H1 (cell line): ENCODE measurements around the gene ARMC10. TPM values are rescaled to one million over a fixed set of nuclear protein-coding genes. Genes with fewer than 3 reads are reported as not detected.
"Not testable (repeated sequence)": the region's sequence is repeated elsewhere in the genome, so short reads cannot be mapped to it uniquely, and the experiment has no call there.

Source experiments
- CTCF ChIA-PET: fragments of 300-600 bp; sonication (Branson Sonifier 250); formaldehyde crosslinking; loops from one replicate; lab custom pipeline; 2021; ENCODE audit not compliant: partially characterized antibody; lab: Charles Lee
- POLR2A ChIA-PET: fragments of 300-600 bp; sonication (Branson Sonifier 250); formaldehyde crosslinking; loops from one replicate; lab custom pipeline; 2021; ENCODE audit warnings: inconsistent platforms; ENCODE audit not compliant: partially characterized antibody; lab: Charles Lee
- DNase-seq, 2 experiments: peaks; one replicate each; pipeline versions ENCODE4 v3.0.0 to v3.0.0-alpha.2; 2010 to 2022; ENCODE audit warnings: low spot score in 2 of 2, low read depth in 1 of 2, mixed read lengths in 1 of 2
- FAIRE-seq: peaks from 2 replicates; lab custom pipeline; 2011; peaks lifted over from hg19 to GRCh38; lab: Jason Lieb, UNC
- H2AFZ ChIP-seq: 2 replicates; pipeline ENCODE4 v1.8.1; 2012; ENCODE audit warnings: low read length, inconsistent platforms
- H2AK5ac ChIP-seq: 2 replicates; pipeline ENCODE4 v1.6.1; 2013; ENCODE audit warnings: low read depth, low read length
- H2BK120ac ChIP-seq: replicated peaks from 2 replicates; pipeline ENCODE3; 2013; ENCODE audit warnings: low read depth, low read length, inconsistent platforms
- H2BK12ac ChIP-seq: 2 replicates; pipeline ENCODE4 v1.6.1; 2013; ENCODE audit warnings: low read depth, low read length
- H2BK15ac ChIP-seq: 2 replicates; pipeline ENCODE4 v1.6.1; 2013; ENCODE audit warnings: low read length
- H2BK20ac ChIP-seq: 2 replicates; pipeline ENCODE4 v1.6.1; 2013; ENCODE audit warnings: low read length
- H2BK5ac ChIP-seq: 2 replicates; pipeline ENCODE4 v1.6.1; 2013; ENCODE audit warnings: low read depth, low read length
- H3K14ac ChIP-seq: 2 replicates; pipeline ENCODE4 v1.6.1; 2013; ENCODE audit warnings: inconsistent platforms; ENCODE audit not compliant: insufficient read length
- H3K18ac ChIP-seq: 2 replicates; pipeline ENCODE4 v1.6.1; 2013; ENCODE audit warnings: low read length; ENCODE audit errors: extremely low read depth
- H3K23ac ChIP-seq: 2 replicates; pipeline ENCODE4 v1.6.1; 2013; ENCODE audit warnings: inconsistent platforms; ENCODE audit not compliant: insufficient read length
- H3K23me2 ChIP-seq: 2 replicates; pipeline ENCODE4 v1.6.1; 2013; ENCODE audit warnings: low read depth, low read length
- H3K27ac ChIP-seq: 2 replicates; pipeline ENCODE4 v1.6.1; 2011; ENCODE audit warnings: low read depth, low read length, inconsistent platforms
- H3K27me3 ChIP-seq, 4 experiments: replicated peaks in 1 of 4; 1 replicate in 1 of 4; 2 replicates in 3 of 4; pipeline versions ENCODE4 v1.6.1 to v1.8.1; 2011 to 2013; ENCODE audit warnings: low read length in 3 of 4, mild to moderate bottlenecking in 3 of 4, inconsistent platforms in 2 of 4, mixed read lengths in 2 of 4, moderate library complexity in 1 of 4; ENCODE audit not compliant: control insufficient read depth in 3 of 4, insufficient read depth in 3 of 4; ENCODE audit errors: extremely low read depth in 1 of 4
- H3K36me3 ChIP-seq, 4 experiments: 2 replicates each; pipeline versions ENCODE4 v1.6.1 to v1.8.1; 2011 to 2013; ENCODE audit warnings: mild to moderate bottlenecking in 4 of 4, low read length in 3 of 4, moderate library complexity in 2 of 4, control low read depth in 1 of 4, inconsistent platforms in 1 of 4; ENCODE audit not compliant: insufficient read depth in 4 of 4, control insufficient read depth in 2 of 4
- H3K4ac ChIP-seq: replicated peaks from 2 replicates; pipeline ENCODE3; 2013; ENCODE audit warnings: low read length, low read depth, mixed read lengths, inconsistent platforms; ENCODE audit not compliant: insufficient read length
- H3K4me1 ChIP-seq, 4 experiments: replicated peaks in 1 of 4; 1 replicate in 1 of 4; 2 replicates in 3 of 4; pipeline versions ENCODE4 v1.6.1 to v1.8.1; 2011 to 2013; ENCODE audit warnings: low read length in 3 of 4, inconsistent platforms in 2 of 4, mixed read lengths in 1 of 4; ENCODE audit not compliant: insufficient read depth in 4 of 4, control insufficient read depth in 3 of 4
- H3K4me2 ChIP-seq, 2 experiments: 2 replicates each; pipeline versions ENCODE4 v1.6.1 to v1.8.1; 2011 to 2013; ENCODE audit warnings: low read depth in 2 of 2, low read length in 2 of 2, control low read depth in 1 of 2, inconsistent platforms in 1 of 2, mild to moderate bottlenecking in 1 of 2; ENCODE audit not compliant: insufficient read depth in 1 of 2
- H3K4me3 ChIP-seq, 4 experiments: fragments of 200-600, 300-600 bp in 1 of 4; sonication (generic), shearing (Covaris generic), sonication (Bioruptor Twin) in 1 of 4; 2 replicates each; pipeline versions ENCODE4 v1.5.1 to v1.8.1; 2011 to 2016; ENCODE audit warnings: low read length in 4 of 4, low read depth in 3 of 4, control low read depth in 2 of 4, inconsistent platforms in 2 of 4, mild to moderate bottlenecking in 2 of 4, mixed read lengths in 1 of 4, moderate library complexity in 1 of 4; ENCODE audit not compliant: insufficient read depth in 2 of 4; ENCODE audit errors: extremely low read depth in 1 of 4
- H3K56ac ChIP-seq: replicated peaks from 2 replicates; pipeline ENCODE3; 2013; ENCODE audit warnings: low read depth, mild to moderate bottlenecking, mixed read lengths, low read length, inconsistent platforms; ENCODE audit not compliant: insufficient read length
- H3K79me1 ChIP-seq: 2 replicates; pipeline ENCODE4 v1.6.1; 2013; ENCODE audit warnings: low read depth, low read length, control low read depth
- H3K79me2 ChIP-seq, 2 experiments: 2 replicates each; pipeline versions ENCODE4 v1.6.1 to v1.8.1; 2012 to 2013; ENCODE audit warnings: low read length in 2 of 2, mild to moderate bottlenecking in 2 of 2, inconsistent platforms in 1 of 2; ENCODE audit not compliant: insufficient read depth in 2 of 2, control insufficient read depth in 1 of 2
- H3K9ac ChIP-seq, 4 experiments: replicated peaks in 1 of 4; 1 replicate in 1 of 4; 2 replicates in 3 of 4; pipeline versions ENCODE4 v1.6.1 to v1.8.1; 2011 to 2013; ENCODE audit warnings: low read depth in 3 of 4, low read length in 3 of 4, control low read depth in 2 of 4, mild to moderate bottlenecking in 2 of 4, moderate library complexity in 2 of 4, inconsistent platforms in 1 of 4; ENCODE audit errors: extremely low read depth in 1 of 4
- H3K9me3 ChIP-seq, 2 experiments: 2 replicates each; pipeline versions ENCODE4 v1.6.1 to v1.8.1; 2012 to 2013; ENCODE audit warnings: mild to moderate bottlenecking in 2 of 2, moderate library complexity in 2 of 2, control low read depth in 1 of 2, inconsistent platforms in 1 of 2, low read depth in 1 of 2, low read length in 1 of 2, mixed read lengths in 1 of 2; ENCODE audit not compliant: insufficient read depth in 2 of 2
- H4K20me1 ChIP-seq, 2 experiments: replicated peaks in 1 of 2; 2 replicates each; pipeline versions ENCODE3 to v1.8.1; 2011 to 2013; ENCODE audit warnings: inconsistent platforms in 2 of 2, low read length in 2 of 2, mild to moderate bottlenecking in 1 of 2; ENCODE audit not compliant: insufficient read depth in 2 of 2, control insufficient read depth in 1 of 2
- H4K5ac ChIP-seq: 2 replicates; pipeline ENCODE4 v1.6.1; 2013; ENCODE audit warnings: low read length, low read depth, mixed read lengths, inconsistent platforms; ENCODE audit not compliant: insufficient read length
- H4K8ac ChIP-seq: 2 replicates; pipeline ENCODE4 v1.8.0; 2013; ENCODE audit warnings: mild to moderate bottlenecking, moderate library complexity, low read length, inconsistent platforms; ENCODE audit not compliant: insufficient read depth; ENCODE audit errors: extremely low read depth
- H4K91ac ChIP-seq: replicated peaks from 2 replicates; pipeline ENCODE3; 2013; ENCODE audit warnings: low read length, mixed read lengths, inconsistent platforms; ENCODE audit not compliant: insufficient read length
- RAD21 ChIP-seq, 2 experiments: IDR thresholded peaks in 1 of 2; conservative IDR thresholded peaks in 1 of 2; 2 replicates each; pipeline ENCODE4 v1.6.1; 2011; ENCODE audit warnings: low read depth in 2 of 2, low read length in 2 of 2, improper control_type of control experiment in 1 of 2, inconsistent platforms in 1 of 2, mild to moderate bottlenecking in 1 of 2, moderate library complexity in 1 of 2
- WGBS, 2 experiments: shearing (Covaris generic) in 1 of 2; methylation state at CpG; one replicate each; pipeline versions ENCODE4 v1.1.6 to v1.1.7; 2013 to 2015; ENCODE audit warnings: low lambda C conversion rate in 2 of 2, mixed read lengths in 2 of 2, inconsistent platforms in 1 of 2, low coverage in 1 of 2, missing lambda C conversion rate in 1 of 2; ENCODE audit not compliant: insufficient replicate concordance in 2 of 2, insufficient coverage in 1 of 2, insufficient read length in 1 of 2; ENCODE audit errors: extremely low coverage in 1 of 2, missing lambda C conversion rate in 1 of 2; 5-methylcytosine and 5-hydroxymethylcytosine counted together
- polyA plus RNA-seq, 7 experiments: library from polyadenylated mRNA; depleted of rRNA in 3 of 7; stranded (reverse) in 5 of 7; unstranded in 2 of 7; fragments of >200 nt in 5 of 7; fragments of 200-250 nt in 2 of 7; gene quantifications; 1 replicate in 5 of 7; 2 replicates in 1 of 7; 4 replicates in 1 of 7; pipeline versions ENCODE4 v1.2.1 to v1.2.3, GENCODE V29; 2011 to 2013; ENCODE audit warnings: missing spikeins in 2 of 7, mixed read lengths in 2 of 7
- total RNA-seq: library from RNA; stranded (reverse); fragmentation: NEBNext Ultra II Directional; extraction: Animal tissue kit (Norgen Biotek cat#: 25700); gene quantifications from 2 replicates; pipeline ENCODE4 v1.2.1, GENCODE V29; 2021

ARMC10 gene
- total and polyA plus RNA-seq, 2 of the 8 experiments (the other 6 are each of a cell fraction or from before 2014, with no cell fraction given), result 16.4 to 44.3 TPM

DNA sequence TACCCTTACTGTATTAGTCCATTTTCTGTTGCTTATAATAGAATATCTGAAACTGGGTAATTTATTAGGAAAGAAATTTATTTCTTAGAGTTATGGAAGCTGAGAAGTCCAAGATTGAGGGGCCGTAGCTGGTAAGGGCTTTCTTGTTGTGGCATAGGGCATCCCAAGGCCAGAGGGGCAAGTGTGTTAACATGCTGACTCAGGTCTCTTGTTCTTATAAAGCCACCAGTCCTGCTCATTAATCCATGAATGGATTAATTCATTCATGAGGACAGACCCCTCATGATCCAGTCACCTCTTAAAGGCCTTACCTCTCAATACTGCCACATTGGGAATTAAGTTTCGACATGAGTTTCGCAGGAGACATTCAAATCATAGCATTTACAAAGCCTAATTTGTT lies 2.4 kb downstream of the ARMC10 start (continued):
- no peak for TF ChIP-seq RAD21 (IDR thresholded peaks at IDR 0.05 in 1 of 2, conservative IDR thresholded peaks at IDR 0.05 in 1 of 2; ENCODE audit: low read depth in 2 of 2, low read length in 2 of 2)

GRCh38 chr7:103078226-103078625 lies 3.3 kb downstream of the ARMC10 start:
- H3K4ac ChIP-seq, H2BK120ac ChIP-seq, H3K27ac ChIP-seq, H3K36me3 ChIP-seq, H3K23ac ChIP-seq, H2BK12ac ChIP-seq, H2AK5ac ChIP-seq, H2BK15ac ChIP-seq, H2AFZ ChIP-seq, H2BK5ac ChIP-seq, DNase-seq, H3K9me3 ChIP-seq, H3K56ac ChIP-seq, H4K5ac ChIP-seq, H3K23me2 ChIP-seq, H3K4me2 ChIP-seq, H3K4me1 ChIP-seq, H3K14ac ChIP-seq, H4K8ac ChIP-seq, H3K79me1 ChIP-seq, H3K27me3 ChIP-seq, H4K20me1 ChIP-seq, H4K91ac ChIP-seq, H3K18ac ChIP-seq, H3K9ac ChIP-seq, H2BK20ac ChIP-seq, CTCF ChIA-PET, H3K4me3 ChIP-seq, FAIRE-seq: not testable (repeated sequence)
- peaks cover 0 to 45% of the 10 kb centered on the region in 2 experiments; a peak in 2 of 4 replicates for H3K79me2 ChIP-seq
- POLR2A ChIA-PET, result interaction anchor here (0.8 kb wide), 1 partner anchor 14 kb away, joined by 3 read pairs; no protein-coding TSS in a partner anchor
- WGBS, 2 experiments, result 95% methylated on average over 6 of the region's 6 CpGs; no CpG with 5 or more reads in 1 of the 2 experiments
